GM20000 (cell line): ENCODE measurements around the gene CRYBA1.

Experiments
- DNase-seq: peaks from one replicate; pipeline ENCODE4 v3.0.0; 2012; ENCODE audit warnings: low spot score
- CTCF ChIP-seq: IDR thresholded peaks from 2 replicates; pipeline ENCODE4 v1.5.1; 2012; ENCODE audit warnings: mild to moderate bottlenecking, control low read depth; ENCODE audit errors: extremely low read depth, missing control alignments

The CRYBA1 gene

GRCh38 chr17:29295420-29295819 is 48.8 kb downstream of the CRYBA1 start:
- no peak for TF ChIP-seq CTCF
- no peak for DNase-seq

GRCh38 chr17:29299031-29299430 is 52.4 kb downstream of the CRYBA1 start:
- no peak for TF ChIP-seq CTCF
- DNase-seq: no peak

GRCh38 chr17:29303386-29303785 is 56.7 kb downstream of the CRYBA1 start:
- DNase-seq: no peak
- TF ChIP-seq CTCF: no peak
